GM04504 (cell line): ENCODE measurements around the gene POF1B.
"Not testable (repeated sequence)": the region's sequence is repeated elsewhere in the genome, so short reads cannot be mapped to it uniquely, and the experiment has no call there.

Experiments used
- DNase-seq: peaks from one replicate; pipeline ENCODE4 v3.0.0-alpha.2; 2012; ENCODE audit warnings: low read depth

The POF1B gene

DNA sequence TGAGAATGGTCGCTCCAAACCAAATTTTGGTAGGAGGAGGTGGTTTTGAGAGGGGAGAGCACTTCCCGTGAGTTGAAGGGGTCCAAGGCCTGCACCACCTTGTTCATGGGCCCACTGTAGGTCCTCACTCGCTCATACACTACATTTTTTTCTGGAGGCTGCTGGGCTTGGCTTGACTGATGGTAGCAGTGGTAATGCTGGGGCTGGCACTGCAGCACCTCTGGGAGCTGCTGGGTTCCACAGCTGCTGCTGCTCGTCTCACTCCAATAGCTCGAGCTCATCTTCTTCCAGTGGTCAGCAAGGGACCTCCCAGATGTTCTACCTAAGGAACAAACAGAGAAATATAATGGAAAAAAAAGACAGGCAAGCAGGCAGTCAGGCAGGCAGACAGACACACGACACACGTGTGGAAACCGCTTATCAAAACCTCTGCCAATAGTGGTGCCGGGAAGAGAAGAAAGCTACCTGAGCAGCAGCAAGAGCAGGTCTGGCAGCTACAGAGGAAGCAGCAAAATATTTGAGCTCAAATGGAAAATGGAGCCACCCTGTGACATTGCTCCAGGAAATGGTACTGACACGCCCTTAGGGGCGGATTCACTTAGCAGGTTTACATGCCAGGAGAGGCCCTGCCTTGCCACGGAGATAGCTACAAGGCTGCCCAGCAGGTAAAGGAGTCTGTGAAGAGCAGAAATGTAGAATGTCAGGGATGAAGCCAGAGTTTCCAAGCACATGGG, at the start of gene POF1B:
Gene POF1B, minus strand, starts transcription at position 492 of the 734 bp plus-strand sequence. Its CDS starts 211 bp downstream, at position 281.
- DNase-seq: no peak

DNA sequence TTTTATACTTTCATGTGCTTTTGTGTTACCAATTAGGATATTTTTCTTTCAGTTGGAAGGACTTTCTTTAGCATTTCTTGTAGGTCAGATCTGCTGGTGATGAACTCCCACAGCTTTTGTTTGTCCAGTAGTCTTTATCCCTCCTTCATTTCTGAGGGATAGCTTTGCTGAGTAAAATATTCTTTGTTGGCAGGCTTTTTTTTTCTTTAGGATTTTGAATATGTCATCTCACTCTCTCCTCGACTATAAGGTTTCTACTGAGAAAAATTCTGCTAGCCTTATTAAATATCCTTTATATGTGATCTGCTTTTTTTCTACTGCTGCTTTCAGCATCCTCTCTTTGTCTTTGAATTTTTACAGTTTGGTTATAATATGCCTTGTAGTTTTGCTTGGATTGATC, 49.6 kb upstream of the POF1B start:
- DNase-seq: no peak

- no peak for DNase-seq
These were observed 39.8 kb upstream of the POF1B start for GRCh38 chrX:85419293-85419692.

DNA sequence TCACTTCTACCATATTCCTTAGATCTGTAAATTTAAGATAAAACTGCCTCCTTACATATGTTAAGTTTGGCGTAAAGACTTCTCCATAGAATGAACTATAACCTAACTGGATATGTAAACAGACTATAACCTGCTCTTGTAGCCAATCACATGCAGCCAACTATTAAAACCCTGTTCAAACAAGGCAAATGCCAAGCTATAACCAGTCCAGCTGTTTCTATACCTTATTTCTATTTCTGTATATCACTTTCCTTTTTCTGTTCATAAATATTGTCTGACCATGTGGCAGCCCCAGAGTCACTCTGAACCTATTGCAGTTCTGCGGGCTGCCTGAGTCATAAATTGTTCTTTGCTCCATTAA, 12.4 kb upstream of the POF1B start:
- no peak for DNase-seq

DNA sequence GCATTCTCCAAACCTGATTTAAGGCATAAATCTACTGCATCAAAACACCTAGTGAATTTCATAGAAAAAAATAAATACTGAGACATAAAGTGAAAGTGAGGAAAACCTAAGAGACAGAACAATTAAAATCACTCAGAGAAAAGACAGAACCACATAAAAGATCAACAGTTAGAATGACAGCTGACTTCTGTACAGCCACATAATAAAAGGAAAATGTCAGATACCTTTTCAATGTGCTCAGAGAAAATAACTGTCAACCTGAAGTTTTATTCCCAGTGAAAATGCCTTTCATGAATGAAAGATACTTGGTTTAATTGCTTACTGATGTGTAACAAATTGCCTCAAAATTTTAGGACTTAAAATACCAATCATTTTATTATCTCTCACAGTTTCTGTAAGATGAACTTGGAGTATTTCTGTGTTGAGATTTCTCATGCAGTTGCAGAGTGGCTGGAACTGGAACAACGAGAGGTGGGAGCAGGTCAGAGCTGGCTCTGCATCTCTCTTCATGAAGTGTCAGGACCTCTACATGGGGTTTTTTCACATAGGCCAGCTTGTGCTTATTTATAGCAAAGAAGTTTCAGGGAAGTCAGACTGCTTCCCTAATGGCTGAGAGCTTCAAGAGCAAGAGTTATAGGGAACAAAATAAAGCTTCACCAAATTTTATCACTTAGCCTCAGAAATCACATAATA, 11.9 kb upstream of the POF1B start:
- no peak for DNase-seq

DNA sequence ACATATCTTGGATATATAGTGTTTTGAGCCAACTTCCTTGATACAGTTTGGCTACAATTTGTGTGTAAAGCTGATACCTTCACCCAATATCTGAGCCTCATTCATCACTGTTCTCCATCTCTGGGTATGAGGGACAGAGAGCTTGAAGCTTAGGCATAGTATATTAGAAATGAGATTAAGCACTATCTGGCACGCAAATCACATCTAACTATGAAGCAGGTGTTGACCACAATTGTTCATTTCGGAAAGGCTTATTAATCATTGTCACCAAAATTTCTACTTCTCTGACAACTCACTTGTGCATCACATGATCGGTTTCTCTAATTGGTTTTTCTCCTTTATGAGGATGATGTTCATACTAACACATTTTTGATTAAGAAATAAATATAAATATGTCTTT, 2.1 kb upstream of the POF1B start:
- DNase-seq: no peak

DNA sequence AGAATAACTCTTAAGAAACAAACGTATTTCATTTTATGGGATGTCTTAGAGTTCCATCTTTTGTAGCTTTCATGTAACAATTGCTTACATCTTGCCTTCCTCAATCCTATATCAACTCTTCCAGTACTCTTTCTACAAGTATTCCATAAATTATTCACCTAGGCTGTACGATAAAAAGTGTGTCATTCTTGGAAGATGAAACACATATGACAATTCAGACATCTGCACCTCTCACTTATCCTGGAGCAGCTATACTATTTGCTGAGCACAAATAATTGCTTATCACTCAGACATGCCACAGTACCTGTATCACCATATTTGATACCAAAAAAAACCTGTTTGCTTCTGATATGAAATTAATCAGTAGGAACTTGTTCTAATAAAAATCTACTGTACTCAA, 1.0 kb downstream of the POF1B start:
- no peak for DNase-seq

DNA sequence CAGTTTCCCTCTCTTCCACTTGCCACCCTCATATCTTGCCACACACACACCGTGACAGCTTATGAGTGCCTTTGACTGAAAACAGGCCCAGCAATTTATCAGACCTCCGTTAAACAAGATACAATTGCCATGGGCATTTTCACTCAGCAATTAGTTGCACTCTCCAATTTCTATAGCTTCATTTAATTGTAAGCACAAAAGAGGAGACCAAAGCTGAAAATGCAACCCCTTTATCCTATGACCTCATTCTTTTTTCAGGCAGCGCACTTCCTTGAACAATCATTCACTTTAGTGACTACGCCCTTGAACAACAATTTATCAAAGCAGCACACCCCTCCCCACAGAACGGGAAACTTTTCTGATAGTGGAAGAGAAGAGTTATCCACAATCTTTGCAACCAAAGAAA, 4.1 kb downstream of the POF1B start:
- no peak for DNase-seq

DNA sequence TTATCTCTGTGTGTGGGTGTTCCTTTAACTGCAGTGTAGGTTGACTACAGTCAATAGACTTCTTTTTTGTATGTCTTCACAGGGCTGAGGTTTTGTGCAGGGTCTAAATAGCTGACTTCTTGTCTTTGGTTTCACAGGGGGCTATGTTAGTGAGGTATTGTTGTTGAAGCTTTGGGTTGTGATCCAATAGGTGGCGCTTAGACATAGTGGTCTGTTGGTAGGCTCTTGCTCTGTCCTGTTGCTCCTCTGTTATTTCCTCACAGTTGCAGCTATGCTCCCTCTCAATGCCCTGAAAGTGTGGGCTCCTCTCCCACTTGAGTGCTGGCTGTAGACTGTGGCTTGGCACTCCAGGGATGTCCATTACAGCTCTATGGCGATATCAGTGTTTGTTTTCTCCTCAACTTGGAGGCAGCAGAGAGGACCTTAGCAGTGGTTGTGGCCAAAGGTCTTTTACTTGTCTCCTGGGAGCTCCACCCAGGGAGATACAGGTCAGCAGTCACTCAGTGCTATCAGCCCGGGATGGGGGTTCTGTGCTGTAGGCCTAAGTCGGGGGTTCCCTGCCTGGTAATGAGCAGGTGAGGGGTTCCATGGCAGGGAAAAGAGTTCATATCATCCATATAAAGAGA, 14.0 kb downstream of the POF1B start:
- DNase-seq: no peak

GRCh38 chrX:85359051-85359450, 20.4 kb downstream of the POF1B start:
- no peak for DNase-seq

DNA sequence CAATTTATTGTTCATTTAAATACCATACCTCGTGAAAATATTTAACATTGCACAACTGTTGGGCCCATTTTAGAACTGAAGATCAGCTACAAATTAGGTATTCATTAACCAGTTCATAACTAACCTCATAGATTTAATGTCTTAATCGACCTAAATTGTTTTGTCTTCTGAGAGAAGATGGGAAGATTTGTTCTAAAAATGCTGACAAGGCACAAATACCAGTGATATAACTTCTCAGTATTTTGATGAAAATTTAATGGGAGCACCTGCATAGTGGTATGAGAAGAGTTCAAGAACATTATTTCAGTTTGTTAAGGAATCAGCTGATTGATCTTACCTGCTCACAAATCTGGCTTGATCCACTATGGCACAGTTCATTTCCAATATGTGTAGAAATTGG, 33.9 kb downstream of the POF1B start:
- DNase-seq: no peak

DNA sequence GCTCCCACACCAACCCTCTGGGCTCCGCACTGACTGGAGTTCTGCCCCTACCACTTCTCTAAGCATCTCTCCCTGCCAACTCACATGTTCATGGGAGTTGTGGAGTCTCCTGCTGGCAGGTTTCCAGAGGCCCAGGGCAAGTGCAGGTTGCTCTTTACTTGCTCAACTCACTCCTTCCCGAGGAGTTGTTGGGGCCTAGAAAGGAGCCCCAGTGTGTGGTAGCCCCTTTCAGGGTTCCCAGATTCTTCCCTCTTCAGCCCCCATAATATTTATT, 52.5 kb downstream of the POF1B start:
- no peak for DNase-seq

DNA sequence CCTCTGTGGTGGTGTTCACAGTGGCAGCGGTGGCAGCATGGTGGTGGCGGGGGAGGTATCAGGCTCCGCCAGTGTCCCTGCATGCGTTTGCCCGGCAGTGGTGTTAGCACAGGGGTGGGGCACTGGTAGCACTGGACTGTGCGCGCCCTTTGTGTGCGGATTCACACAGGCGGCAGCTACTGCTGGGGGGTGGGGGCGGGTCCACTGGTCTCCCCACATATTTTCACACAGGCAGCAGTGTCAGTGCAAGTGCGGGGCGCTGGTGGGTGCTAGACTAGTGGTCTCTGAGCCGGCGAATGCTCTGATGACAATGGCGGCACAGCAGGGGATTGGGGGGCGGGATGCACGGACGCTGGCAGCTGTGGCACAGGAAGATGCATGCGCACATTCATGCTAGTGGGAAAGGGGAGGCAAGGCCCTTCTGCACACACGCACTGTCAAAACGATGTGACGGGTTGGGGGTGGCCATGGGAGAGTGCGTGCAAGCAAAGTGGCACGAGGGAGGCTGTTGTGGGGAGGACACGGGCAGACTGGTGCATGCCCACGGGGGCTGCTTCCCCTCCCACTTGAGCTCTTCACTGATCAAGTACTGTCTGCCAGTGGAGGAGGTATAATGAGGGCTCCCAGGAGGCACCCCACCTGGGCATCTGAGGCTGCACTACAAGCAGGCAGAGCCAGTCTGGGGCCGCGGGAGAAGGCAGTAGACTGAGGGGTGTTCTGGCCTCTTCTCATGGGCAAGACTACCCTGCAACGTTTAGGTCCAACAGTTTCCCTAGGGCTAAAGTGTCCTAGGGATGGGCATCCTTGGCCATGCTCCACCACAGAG, 53.0 kb downstream of the POF1B start:
- no peak for DNase-seq

DNA sequence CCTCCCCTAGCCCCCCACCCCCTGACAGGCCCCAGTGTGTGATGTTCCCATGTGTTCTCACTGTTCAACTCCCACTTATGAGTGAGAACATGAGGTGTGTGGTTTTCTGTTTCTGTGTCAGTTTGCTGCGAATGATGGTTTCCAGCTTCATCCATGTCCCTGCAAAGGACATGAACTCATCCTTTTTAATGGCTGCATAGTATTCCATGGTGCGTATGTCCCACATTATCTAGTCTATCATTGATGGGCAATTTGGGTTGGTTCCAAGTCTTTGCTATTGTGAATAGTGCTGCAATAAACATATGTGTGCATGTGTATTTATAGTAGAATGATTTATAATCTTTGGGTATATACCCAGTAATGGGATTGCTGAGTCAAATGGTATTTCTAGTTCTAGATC, 68.1 kb downstream of the POF1B start:
- DNase-seq: not testable (repeated sequence)

DNA sequence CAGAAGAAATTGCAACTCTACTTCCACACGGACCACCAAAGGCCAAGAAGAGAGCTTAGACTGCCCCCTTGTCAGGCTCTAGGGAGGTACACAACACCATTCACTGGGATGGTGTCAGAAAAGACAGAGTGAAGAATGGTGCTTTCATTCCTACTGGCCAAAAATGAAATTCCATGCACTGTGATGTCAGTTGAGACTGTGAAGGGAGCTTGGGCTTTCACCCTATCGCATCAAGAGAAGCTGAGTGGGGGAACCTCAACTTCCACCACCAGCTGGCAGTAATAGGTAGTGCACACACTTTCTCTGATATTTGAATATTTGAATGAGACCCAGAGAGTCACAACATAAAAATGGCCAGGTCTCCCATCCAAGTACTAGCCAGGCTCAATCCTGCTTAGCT, 69.7 kb downstream of the POF1B start:
- no peak for DNase-seq

DNA sequence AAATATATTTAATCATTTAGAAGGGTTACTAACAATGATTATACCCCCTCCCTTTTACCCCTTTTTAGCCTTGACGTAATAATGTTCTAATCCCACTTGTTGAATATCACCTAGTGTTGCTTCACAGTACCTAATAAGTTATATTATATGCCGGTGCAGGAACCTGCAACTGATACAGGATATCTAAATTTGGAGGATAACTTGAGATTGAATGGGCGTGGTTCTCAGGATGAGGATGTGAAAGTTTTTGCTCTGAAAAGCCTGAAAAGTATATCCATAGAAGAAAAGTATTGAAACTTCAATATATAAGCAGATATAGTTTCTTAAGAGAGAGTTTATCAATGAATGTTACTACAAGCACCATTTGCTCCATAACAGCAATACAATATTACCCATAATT, 75.9 kb downstream of the POF1B start:
- DNase-seq: no peak

DNA sequence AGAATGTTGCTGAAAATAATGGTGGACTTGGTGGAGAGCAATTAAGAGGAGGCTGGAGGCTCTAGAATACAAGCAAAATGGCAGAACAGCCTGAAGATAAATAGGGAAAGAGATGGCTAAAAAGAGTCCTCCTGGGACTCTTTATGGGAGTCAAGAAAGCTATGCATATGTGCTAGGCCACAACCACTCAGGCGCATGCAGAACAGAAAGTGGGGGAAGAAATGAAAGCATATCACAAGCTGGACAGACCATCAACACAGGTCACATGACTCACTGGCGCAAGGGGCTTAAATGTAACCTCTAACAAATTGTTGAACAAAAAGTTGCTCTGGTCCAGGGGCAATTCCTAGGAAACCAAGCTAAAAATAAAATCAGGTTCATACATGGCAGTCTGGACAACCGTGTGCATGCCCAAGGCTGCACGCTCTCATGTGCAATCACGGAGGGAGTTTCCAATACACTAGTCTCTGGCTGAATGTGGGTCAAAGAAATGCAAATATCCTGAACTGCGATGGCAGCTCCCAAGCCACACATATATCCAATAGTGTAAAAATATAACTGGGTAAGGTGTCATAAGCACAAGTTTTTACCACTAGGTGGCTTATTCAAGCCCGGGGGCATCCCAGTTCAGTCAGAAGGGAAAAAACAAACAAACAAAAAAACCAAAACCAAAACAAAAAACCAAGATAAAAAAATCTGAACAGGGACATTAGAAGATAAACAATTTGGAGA, 90.3 kb downstream of the POF1B start:
- DNase-seq: no peak

DNA sequence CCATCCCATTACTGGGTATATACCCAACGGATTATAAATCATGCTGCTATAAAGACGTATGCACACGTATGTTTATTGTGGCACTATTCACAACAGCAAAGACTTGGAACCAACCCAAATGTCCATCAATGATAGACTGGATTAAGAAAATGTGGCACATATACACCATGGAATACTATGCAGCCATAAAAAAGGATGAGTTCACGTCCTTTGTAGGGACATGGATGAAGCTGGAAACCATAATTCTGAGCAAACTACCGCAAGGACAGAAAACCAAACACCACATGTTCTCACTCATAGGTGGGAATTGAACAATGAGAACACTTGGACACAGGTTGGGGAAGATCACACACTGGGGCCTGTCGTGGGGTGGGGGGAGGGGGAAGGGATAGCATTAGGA, 94.2 kb downstream of the POF1B start:
- DNase-seq: not testable (repeated sequence)

DNA sequence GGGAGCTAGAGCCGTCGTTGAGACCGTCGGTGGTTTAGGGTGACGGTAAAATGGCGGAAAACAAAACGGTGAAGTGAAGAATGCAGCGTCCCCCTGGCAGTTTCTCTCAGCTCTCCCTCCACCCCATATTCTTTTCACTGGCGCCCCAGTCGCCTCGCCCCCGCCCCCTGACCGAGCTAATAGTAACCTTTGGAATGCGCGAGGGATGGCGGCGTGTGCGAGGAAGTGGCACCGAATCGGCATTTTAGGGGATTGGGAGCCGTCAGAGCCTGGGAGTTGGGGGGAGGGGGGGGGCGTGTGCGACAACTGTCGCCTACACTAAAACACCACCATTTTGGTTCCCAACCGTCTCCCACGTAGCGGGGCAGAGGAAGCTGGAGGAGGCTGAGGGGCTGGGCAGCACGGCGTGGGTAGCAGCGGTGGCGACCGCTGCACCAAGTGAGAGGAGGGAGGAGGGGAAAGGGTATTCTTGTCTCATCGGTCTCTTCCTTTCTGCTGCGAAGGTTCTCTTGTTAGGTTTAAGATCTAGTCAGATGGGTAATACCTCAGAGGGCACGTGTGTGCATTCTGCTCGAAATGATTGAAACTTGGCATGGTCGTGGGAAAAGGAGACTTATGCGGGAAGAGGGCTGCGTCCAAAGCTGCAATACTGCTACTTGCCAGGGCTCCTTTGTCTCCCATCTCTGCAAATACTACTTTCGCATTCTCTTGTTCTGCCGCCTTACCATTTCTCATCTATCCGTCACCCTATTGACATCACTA, 134.8 kb downstream of the POF1B start:
- DNase-seq: no peak

DNA sequence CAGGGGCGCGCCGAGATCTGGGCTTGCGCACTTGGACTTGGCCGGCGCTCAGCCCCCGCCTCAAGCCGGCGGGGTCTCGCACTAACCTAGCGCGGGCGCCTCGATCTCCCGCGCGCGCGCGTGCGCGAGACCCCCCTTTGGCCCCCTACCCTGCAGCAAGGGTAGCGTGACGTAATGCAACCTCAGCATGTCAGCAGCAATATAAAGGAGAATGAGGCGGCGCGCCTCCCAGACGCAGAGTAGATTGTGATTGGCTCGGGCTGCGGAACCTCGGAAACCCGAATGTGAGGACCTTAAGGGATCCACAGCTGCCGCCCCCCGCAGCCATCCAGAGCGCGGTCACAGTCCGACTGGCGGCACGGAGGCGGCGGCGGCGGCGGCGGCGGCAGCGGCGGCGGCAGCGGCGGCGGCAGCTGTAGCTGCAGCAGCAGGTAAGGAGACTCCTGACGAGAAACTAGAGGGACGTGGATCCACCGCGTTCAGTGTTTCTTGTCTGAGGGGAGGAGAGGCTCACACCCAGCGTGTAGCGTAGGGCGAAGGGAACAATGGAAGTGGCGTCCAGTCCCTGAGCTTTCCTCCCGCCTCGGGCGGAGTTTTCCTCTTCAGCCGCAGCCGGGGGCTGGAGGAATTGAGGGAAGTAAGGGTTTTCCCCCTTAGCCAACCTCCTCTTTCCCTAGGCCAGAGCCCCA, 135.6 kb downstream of the POF1B start, which contains the start of the genes SATL1 and ZNF711:
Gene SATL1, minus strand, starts transcription at position 19 of the 689 bp plus-strand sequence. CDS start 134,811 bp downstream, outside the sequence.
Gene ZNF711, plus strand, starts transcription at position 231 of the 689 bp plus-strand sequence. CDS start 3,582 bp downstream, outside the sequence.
- no peak for DNase-seq
